ENCODE measurements around the gene MYH1. TPM values are rescaled to one million over a fixed set of nuclear protein-coding genes. Genes with fewer than 3 reads are reported as not detected.

MYH1 gene
- total RNA-seq, 1 donor from 2014 or later, result not detected

- no peaks in the 10 kb centered on the region for H3K27me3 ChIP-seq (ENCODE audit: insufficient read depth, low read length)
- no peak overlapping the region for H3K9ac ChIP-seq (ENCODE audit: low read length)
- H3K4me1 ChIP-seq (ENCODE audit: insufficient read depth, low read length), result no peaks in the 10 kb centered on the region
- no peak for DNase-seq (ENCODE audit: low read depth)
- peaks cover 2% of the 10 kb centered on the region for H3K9me3 ChIP-seq (ENCODE audit: insufficient read depth, low read depth, low read length)
- Mint-ChIP-seq H3K9me3 (ENCODE audit: unreplicated experiment) (no peaks in the 10 kb centered on the region), H3K4me3 (ENCODE audit: unreplicated experiment) (no peak overlapping the region), H3K27me3 (ENCODE audit: low read depth, unreplicated experiment) (no peaks in the 10 kb centered on the region), H3K4me1 (ENCODE audit: low read depth, unreplicated experiment) (no peaks in the 10 kb centered on the region), H3K27ac (ENCODE audit: unreplicated experiment) (no peak overlapping the region), H3K36me3 (ENCODE audit: low read depth, unreplicated experiment) (peaks cover 2% of the 10 kb centered on the region)
- no peak overlapping the region for H3K27ac ChIP-seq (ENCODE audit: low read depth, low read length)
- no peaks in the 10 kb centered on the region for H4K20me1 ChIP-seq (ENCODE audit: insufficient read depth, low read length)
- H2AFZ ChIP-seq (ENCODE audit: low read depth, low read length), result no peak overlapping the region
- H3K4me3 ChIP-seq (ENCODE audit: insufficient read depth, low read depth, low read length), result no peak overlapping the region
- H3K36me3 ChIP-seq (ENCODE audit: insufficient read depth, low read length), result no peaks in the 10 kb centered on the region
- FAIRE-seq, result no peak
- H3K79me2 ChIP-seq (ENCODE audit: insufficient read depth, low read length), result no peaks in the 10 kb centered on the region
- TF ChIP-seq CTCF (IDR thresholded peaks at IDR 0.05; ENCODE audit: insufficient read depth, low read depth, low read length) (no peak), EZH2 (IDR thresholded peaks at IDR 0.05; ENCODE audit: insufficient read depth, low read length) (no peak)
- H3K4me2 ChIP-seq (ENCODE audit: low read length), result no peak overlapping the region
These were observed 71.1 kb downstream of the MYH1 start for GRCh38 chr17:10447026-10447931.

Other genes with a start within 250 kb of the MYH1 start
- gene MYH13, start 145.5 kb downstream of the MYH1 start, total RNA-seq, result not detected in 2 replicates
- 0.10 TPM in 1 of 2 replicates, not detected in the other for gene MYH8, start 96.6 kb downstream of the MYH1 start, total RNA-seq
- not detected in 2 replicates for gene MYH4, start 49.0 kb downstream of the MYH1 start, total RNA-seq
- 0.02 TPM in 1 of 2 replicates, not detected in the other for gene MYH2, start 31.1 kb upstream of the MYH1 start, total RNA-seq
- gene MYH3, start 138.8 kb upstream of the MYH1 start, total RNA-seq, result 1.9 TPM in 2 replicates
- 36.0 TPM in 2 replicates for gene SCO1, start 179.0 kb upstream of the MYH1 start, total RNA-seq
- 11.1 and 11.3 TPM in 2 replicates for gene ADPRM, start 179.1 kb upstream of the MYH1 start, total RNA-seq
- gene TMEM220, start 211.5 kb upstream of the MYH1 start, total RNA-seq, result 1.0 and 1.3 TPM in 2 replicates

Measured in astrocyte (in vitro differentiated cells and primary cell).